Ecto neural progenitor cell (in vitro differentiated cells): ENCODE data around the gene WNT9A.
"Not testable (repeated sequence)": the region's sequence is repeated elsewhere in the genome, so short reads cannot be mapped to it uniquely, and the experiment has no call there.

Experiments
- DNase-seq: peaks from one replicate; pipeline ENCODE4 v3.0.0-alpha.2; 2018; ENCODE audit warnings: low spot score

Gene WNT9A, protein sequence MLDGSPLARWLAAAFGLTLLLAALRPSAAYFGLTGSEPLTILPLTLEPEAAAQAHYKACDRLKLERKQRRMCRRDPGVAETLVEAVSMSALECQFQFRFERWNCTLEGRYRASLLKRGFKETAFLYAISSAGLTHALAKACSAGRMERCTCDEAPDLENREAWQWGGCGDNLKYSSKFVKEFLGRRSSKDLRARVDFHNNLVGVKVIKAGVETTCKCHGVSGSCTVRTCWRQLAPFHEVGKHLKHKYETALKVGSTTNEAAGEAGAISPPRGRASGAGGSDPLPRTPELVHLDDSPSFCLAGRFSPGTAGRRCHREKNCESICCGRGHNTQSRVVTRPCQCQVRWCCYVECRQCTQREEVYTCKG

DNA sequence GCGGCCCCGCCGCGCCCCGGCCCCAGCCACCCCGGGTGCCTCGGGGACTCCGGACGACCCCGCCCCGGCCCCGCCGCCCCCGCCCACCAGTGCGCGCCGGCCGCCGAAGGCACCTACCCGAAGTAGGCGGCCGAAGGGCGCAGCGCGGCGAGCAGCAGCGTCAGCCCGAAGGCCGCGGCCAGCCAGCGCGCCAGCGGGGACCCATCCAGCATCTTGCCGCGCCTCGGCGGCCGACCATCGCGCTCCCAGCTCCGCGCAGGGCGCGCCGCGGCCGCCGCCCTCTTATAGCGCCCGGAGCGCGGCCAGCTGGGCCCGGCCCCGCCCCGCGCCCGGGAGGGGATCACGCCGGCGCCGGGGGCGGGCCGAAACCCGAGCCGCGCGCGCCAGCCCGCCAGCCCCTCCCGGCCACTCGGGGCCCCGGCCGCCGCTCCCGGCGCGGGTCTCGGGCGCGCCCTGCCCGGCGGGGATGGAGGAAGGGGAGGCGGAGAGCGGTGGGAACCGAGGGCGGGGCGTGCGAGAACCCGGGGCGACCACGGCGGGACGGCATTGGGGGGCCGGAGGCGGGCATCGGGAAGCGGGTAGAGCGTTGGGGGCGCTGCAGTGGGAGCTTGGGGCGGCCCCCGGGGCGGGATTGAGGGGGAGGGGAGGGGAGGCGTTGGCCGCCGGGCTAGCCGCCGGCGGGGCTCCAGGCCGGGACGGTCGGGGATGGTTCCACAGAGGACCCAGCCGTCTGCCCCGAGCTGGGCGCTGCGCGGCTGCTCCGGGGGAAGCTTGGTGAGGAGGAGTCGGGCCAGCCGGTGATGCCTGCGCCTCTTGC, at the start of gene WNT9A:
TSS of gene WNT9A (minus strand) at position 257 of the 817 bp plus-strand sequence. CDS start at position 212, 45 bp downstream.
- DNase-seq, result peak; percentile 84

DNA sequence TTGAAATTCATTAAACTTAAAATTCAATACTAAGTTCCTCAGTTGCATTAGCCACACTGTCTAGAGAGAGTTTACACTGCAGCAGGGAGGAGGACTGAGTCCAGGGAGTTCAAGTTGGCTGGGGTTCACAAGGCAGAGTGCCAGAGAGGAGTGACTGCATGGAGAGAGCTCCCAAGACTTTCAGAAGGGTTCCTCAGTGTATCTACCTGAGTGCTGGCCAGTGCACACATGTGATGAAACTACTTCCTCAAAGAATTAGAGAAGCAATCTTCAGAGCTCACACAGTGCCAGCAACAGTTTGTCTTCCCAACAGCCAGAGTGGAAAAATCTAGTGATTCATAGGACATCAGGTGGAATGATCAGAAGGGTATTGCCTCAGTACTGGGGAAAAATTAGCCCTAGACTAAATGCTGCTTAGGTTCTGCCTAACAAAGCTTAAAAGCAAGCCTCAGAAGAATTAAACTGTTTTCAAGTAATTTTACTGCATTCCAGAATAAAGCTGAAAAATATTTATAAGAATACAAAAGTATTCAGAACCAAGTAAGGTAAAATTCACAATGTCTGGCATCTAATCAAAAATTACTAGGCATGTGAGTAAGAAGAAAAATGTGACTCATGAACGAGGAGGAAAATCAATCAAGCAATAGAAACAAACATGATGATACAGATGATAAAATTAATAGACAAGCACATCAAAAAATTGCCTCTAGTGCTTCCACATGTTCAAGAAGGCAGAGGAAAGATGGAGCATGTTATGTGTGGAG, 48.6 kb upstream of the WNT9A start:
- no peak for DNase-seq

DNA sequence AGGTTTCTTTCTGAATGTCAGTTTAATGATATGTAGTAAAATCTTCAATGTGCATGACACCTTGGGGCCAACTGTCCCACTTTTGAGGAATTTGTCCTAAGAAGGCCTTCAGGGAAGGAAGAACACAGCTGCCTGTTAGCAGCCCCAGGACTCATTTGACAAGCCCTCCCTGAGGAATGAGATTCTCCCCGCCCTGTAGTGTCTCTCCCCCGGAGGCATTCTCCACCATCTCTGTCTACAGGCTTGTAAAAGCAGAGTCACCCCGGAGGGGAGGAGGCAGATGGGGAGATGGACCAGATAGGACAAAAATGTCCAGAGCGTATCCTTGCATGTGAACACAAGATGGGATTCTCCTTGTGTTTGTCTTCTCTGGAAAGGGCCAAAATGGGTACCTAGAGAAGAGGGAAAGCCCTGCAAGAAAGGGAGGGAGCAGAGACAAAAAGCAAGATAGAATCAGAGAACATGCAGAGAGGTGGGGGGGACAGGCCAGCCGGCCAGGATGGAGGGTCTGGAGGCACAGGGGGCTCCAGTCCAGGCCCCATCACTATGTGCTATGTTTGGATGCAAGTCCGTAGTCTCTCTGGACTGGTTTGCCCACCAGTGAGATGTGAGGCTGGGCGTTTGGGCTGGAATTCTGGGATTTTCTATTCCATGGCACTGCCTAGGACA, 47.0 kb upstream of the WNT9A start:
- DNase-seq, result peak; percentile 24

DNA sequence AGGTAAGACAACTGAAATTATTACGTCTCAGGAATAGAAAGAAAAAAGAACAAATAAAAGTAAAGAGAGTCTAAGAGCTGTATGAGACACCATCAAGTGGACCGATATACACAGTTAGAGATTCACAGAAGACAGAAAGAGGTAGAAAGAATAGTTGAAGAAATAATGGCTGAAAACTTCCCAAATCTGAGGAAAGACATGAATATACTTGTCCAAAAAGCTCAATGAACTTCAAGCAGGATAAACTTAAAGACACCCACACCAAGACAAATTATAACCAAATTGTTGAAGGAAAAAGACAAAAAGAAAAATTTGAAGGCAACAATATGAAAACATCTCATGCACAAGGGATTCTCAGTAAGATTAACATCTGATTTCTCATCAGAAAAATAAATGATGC, 39.4 kb upstream of the WNT9A start:
- DNase-seq, result no peak

DNA sequence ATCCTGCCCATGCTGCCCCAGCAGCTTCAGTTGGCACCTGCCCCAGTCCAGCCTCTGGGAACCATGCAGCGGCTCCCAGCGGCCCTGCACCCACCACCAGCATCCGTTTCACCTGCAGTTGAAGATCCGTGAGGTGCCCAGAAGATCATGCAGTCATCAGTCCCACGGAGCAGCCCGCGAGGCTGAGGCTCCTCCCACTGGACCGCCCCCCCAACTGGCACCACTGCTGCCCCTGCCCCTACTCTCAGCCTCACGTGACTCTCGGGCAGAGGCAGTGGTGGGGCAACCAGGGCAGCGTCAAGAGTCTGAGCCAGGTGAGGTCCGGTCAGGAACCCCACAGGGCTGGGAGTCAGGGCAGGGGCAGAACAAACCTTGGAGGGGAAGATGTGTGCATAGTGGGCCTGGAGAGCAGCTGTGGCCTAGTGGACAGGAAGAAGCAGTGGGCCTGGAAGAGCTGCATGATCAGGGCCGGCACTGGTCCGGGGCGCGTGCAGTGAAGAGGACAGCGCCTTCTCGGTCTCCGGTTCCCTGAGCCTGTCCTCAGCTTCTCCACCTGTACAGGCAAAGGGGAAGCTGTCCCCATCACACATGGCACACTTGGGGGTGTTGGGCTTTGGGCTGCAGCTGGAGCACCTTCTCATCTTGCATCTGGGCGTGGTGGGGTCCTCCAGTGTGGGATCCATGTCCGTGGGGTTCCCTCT, 28.0 kb upstream of the WNT9A start:
- not testable (repeated sequence) for DNase-seq

DNA sequence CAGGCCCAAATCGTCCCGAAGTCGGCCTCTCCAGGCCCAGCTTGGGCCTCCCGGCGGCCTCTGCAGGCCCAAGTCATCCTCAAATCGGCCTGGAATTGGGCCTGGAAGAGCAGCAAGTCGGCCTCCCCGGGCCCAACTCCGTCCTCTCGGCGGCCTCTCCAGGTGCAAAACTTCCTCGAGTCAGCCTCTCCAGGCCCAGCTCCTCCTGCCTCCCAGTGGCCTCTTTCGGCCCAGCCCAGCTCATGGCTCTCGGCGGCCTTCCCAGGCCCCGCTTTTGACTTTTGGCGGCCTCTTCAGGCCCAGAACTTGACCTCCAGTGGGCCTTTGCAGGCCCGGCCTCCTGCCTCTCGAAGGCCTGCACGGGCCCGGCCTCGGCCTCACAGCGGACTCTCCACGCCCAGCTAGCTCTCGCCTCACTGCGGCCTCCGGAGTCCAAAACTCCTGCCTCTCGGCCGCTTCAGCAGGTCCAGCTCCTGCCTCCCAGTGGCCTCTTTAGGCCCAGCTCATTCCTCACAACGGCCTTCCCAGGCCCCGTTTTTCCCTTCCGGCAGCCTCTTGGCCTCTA, 26.1 kb upstream of the WNT9A start:
- not testable (repeated sequence) for DNase-seq

DNA sequence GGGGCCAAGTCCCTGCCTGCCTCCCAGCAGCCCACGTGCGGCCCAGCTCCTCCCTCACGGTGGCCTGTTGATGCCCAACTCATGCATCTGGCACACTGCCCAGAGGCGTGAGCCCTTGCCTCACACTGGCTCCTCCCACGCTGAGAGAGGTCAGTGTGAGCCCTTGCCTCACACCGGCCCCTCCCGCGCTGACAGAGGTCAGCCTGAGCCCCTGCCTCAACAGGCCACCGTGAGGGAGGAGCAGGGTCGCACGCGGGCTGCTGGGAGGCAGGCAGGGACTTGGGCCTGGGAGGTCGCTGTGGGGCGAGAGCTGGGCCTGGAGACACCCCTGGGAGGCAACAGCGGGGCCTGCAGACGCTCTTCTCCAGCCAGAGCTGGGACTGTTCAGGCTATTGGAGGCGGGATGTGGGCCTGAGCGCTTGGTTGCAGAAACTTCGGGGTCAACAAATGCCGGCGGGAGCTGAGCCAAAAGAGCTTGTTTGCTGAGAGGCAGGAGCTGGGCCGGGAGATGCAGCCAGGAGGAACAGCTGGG, 25.2 kb upstream of the WNT9A start:
- DNase-seq, result not testable (repeated sequence)

DNA sequence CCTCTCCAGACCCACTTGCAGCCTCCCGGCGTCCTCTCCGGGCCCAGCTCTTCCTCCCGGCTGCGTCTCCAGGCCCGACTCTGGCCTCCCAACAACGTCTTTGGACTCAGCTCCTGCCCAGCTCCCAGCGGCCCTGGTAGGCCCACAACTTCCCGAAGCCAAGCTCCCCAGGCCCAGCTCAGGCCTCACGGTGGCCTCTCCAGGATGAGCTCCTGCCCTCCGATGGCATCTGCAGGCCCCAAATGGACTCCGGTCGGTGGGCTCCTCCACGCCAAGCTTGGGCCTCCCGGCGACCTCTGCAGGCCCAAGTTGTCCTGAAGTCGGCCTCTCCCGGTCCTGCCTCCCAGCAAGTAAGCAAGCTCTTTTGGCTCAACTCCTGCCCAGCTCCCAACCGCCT, 24.5 kb upstream of the WNT9A start:
- not testable (repeated sequence) for DNase-seq

DNA sequence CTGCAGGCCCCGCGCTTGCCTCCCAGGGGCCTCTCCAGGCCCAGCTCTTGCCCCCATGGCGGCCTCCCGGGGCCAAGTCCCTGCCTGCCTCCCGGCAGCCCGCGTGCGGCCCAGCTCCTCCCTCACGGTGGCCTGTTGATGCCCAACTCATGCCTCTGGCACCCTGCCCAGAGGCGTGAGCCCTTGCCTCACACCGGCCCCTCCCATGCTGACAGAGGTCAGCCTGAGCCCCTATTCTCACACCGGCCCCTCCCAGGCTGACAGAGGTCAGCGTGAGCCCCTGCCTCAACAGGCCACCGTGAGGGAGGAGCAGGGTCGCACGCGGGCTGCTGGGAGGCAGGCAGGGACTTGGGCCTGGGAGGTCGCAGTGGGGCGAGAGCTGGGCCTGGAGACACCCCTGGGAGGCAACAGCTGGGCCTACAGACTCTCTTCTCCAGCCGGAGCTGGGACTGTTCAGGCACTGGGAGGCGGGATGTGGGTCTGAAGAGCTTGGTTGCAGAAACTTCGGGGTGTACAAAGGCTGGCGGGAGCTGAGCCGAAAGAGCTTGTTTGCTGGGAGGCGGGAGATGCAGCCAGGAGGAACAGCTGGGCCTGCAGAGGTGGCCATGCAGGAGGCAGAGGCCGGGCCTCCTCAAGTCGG, 24.0 kb upstream of the WNT9A start:
- not testable (repeated sequence) for DNase-seq

DNA sequence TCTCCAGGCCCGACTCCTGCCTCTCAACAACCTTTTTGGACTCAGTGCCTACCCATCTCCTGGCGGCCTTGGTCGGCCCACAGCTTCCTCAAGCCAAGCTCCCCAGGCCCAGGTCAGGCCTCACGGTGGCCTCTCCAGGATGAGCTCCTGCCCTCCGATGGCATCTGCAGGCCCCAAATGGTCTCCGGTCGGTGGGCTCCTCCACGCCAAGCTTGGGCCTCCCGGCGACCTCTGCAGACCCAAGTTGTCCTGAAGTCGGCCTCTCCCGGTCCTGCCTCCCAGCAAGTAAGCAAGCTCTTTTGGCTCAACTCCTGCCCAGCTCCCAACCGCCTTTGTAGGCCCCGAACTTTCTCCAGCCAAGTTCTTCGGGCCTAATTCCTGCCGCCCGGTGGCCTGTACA, 23.5 kb upstream of the WNT9A start:
- not testable (repeated sequence) for DNase-seq

DNA sequence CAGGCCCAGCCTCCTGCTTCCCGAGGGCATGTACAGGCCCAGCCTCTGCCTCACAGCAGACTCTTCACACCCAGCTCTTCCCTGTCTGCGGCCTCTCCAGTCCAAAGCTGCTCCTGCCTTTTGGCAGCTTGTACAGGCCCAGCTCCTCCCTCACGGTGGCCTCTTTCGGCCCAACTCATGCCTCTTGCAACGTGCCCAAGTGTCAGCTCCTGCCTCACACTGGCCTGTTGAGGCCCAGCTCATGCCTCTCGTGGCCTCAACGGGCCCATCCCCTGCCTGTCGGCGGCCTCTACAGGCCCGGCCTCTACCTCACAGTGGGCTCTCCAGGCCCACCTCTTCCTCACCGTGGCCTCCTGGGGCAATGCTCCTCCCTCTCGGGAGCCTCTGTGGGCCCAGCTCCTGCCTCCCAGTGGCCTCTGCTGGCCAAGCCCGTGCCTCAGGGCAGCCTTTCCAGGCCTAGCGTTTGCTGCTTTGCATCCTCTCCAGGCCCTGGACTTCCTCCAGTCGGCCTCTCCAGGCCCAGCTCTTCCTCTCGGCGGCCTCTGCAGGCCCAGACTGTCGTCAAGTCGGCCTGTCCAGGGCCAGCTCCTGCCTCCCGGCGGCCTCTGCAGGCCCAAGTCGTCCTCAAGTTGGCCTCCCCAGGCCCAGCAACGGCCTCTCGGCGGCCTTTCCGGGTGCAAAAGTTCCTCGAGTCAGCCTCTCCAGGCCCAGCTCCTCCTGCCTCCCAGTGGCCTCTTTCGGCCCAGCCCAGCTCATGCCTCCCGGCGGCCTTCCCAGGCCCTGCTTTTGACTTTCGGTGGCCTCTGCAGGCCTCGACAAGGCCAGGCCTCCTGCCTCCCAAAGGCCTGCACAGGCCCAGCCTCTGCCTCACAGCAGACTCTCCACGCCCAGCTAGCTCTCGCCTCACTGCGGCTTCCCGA, 22.6 kb upstream of the WNT9A start:
- not testable (repeated sequence) for DNase-seq

DNA sequence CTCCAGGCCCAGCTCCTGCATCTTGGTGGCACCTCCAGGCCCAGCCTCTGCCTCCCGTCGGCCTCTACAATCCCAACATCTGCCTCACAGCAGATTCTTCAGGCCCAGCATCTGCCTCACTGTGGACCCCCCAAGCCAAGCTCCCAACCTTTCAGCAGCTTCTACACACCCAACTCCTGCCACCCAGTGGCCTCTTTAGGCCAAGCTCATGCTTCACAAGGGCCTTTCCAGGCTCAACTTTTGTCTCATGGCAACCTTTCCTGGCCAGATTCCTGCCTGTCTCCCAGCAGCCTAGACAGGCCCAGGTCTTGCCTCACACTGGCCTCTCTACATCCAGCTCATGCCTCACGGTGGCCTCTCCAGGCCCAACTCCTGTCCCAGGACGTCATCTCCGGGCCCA, 20.1 kb upstream of the WNT9A start:
- not testable (repeated sequence) for DNase-seq

DNA sequence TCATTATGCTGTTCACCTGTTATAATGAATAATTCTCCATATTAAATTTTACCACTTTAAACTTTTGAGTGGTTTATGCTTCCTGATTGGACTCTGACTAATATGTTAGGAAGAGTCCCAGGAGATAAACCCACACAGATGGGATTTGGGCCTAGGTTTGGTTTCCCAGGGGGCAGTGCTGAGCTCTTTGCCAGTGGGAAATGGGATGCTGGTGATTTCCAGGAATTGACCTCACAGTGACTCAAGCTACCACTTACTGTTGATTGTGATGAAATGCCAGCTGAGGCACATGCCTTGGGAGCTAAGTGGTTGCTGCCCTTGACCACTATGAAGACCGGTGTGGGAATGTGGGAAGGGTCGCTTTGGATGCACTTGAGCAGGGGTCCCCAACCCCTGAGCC, 19.0 kb upstream of the WNT9A start:
- DNase-seq, result not testable (repeated sequence)

DNA sequence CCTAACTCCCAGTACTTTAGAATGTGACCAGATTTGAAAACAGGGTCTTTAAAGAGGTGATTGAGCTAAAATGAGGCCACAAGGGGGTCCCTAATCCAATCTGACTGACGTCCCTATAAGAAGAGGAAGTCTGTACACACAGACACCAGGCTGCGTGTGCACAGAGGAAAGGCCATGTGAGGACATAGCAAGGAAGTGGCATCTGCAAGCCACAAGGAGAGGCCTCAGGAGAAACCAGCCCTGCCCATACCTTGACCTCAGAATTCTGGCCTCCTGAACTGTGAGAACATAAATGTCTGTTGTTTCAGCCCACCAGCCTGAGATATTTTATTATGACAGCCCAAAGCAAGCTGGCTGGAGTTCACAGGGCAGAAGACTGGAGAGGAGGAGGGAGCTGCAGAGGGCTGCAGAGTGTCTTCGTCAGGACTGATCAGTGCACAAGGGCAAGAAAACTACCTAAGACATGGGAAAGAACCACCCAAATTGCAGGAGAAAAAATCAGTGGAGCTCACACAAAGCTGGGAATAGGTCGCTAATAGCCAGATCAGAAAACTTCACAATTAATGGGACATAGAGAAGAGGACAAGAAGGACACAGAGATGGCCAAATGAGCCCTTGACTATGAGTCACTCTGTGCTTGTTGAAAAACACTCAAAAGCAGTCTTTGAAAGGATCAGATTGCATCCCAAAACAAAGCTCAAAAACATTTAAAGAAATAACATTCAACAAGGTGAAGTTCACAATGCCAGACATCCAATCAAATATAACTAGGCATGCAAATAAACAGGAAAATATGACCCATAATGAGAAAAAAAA, 14.1 kb upstream of the WNT9A start:
- DNase-seq, result peak; percentile 27

DNA sequence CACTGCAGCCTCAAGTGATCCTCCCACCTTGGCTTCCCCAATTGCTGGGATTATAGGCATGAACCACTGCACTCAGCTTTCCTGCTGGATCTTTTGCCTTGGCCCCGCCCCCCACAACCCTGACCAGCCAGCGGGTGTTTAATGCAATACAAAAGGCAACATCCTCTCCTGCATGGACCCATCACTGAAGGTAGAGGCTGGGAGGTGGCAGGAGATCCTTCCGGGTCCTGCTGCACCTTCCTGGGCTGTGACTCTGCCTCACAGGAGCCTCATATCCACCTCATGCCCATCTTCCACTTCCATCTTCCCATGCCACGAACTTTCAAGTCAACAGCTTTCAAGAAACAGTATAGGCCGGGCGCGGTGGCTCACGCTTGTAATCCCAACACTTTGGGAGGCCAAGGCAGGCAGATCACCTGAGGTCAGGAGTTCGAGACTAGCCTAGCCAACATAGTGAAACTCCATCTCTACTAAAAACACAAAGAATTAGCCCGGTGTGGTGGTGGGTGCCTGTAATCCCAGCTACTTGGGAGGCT, 11.7 kb upstream of the WNT9A start:
- DNase-seq, result peak; percentile 24

DNA sequence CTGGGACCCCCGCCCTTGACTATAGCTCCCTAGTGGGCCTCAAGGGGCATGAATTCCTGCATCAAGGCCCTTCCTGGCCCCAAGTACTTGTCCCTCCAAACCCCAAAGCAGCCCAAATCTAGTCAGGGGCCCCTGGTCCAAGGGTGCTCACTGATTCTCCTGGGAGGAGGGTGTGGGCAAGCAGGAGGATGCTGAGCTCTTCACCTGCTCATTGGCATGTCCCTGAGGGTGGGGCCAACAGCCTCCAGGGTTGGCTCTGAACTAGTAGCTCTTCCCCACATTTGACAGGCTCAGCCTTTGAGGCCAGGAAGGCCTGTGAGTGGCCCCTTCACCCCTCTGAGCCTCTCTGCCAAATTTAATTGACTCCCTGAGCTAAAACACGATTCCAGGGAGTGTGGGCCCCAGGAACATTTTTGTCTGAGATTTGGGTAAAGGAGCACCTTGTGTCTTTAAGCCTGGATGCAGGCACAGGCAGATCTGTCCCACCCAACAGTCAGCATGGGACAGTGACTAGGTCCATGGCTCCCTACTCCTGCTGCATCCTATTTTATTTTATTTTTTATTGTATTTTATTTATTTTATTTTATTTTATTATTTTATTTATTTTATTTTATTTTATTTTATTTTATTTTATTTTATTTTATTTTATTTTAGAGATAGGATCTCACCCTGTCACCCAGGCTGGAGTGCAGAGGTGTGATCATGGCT, 11.0 kb upstream of the WNT9A start:
- peak; percentile 22 for DNase-seq

DNA sequence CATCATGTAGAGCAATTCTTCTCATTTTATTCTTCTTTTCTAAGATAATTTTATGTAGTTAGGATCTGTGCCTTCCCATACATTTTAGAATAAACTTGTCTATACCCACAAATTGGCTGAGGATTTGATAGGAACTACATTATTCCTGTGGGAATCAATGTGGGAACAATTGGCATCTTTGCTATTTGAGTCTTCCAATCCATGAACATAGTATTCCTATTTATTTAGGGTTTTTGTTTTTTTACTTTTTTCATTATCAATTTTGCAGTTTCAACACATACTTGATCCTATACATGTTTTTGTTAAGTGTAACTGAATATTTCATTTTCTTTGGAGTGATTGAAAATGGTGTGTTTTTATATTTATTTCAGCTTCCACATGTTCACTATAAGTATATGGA, 8.1 kb upstream of the WNT9A start:
- no peak for DNase-seq
